ENCODE measurements around the gene ASCC1. TPM values are rescaled to one million over a fixed set of nuclear protein-coding genes. Genes with fewer than 3 reads are reported as not detected.

The ASCC1 gene
- total RNA-seq, 4 donors from 2014 or later = 24.4 to 42.4 (median 35.2) TPM

GRCh38 chr10:72087969-72088888 is 127.8 kb downstream of the ASCC1 start, which contains the start of gene SPOCK2:
TSS of gene SPOCK2 (minus strand) at chr10:72088551. CDS start at chr10:72088328, 223 bp downstream.
- Histone ChIP-seq H3K4me3 (peak within 1 kb of the TSS; percentile 8 to 55), H3K27me3 (peaks cover 49% of the 10 kb centered on the region), H3K9me3 (no peaks in the 10 kb centered on the region), H3K36me3 (peaks cover 0 to 20% of the 10 kb centered on the region in 2 donors), H3K4me1 (peaks cover 0 to 26% (median 13%) of the 10 kb centered on the region in 3 donors), H3K27ac (peak within 1 kb of the TSS in 2 of 4 donors; percentile 38 to 74)
- 7 to 20% methylated on average over 8 to 25 of the region's 65 CpGs for WGBS, 2 donors (ENCODE audit: low coverage in 1 of 2)
- TF ChIP-seq EP300 (IDR thresholded peaks at IDR 0.05) = no peak
- TF ChIP-seq POLR2A (IDR thresholded peaks at IDR 0.05) = no peak
- no peak for TF ChIP-seq POLR2AphosphoS5 (IDR thresholded peaks at IDR 0.05)
- no peak for TF ChIP-seq CTCF (IDR thresholded peaks at IDR 0.05)
- ATAC-seq = no peak

GRCh38 chr10:72087392-72087968 is 128.6 kb downstream of the ASCC1 start:
- H3K9me3 ChIP-seq = no peaks in the 10 kb centered on the region
- peak overlapping the region in 2 of 4 donors; percentile 38 to 74 for H3K27ac ChIP-seq
- TF ChIP-seq CTCF (IDR thresholded peaks at IDR 0.05) = no peak
- no peak for TF ChIP-seq POLR2AphosphoS5 (IDR thresholded peaks at IDR 0.05)
- TF ChIP-seq POLR2A (IDR thresholded peaks at IDR 0.05) = no peak
- no peak for TF ChIP-seq EP300 (IDR thresholded peaks at IDR 0.05)
- no CpG with 5 or more reads among the region's 50 CpGs for WGBS, 2 donors (ENCODE audit: low coverage in 1 of 2)
- peak overlapping the region; percentile 8 to 55 for H3K4me3 ChIP-seq
- H3K27me3 ChIP-seq = peaks cover 49% of the 10 kb centered on the region
- no peak for ATAC-seq
- peaks cover 0 to 26% (median 13%) of the 10 kb centered on the region in 3 donors for H3K4me1 ChIP-seq
- peaks cover 0 to 12% of the 10 kb centered on the region in 2 donors for H3K36me3 ChIP-seq

- H3K27me3 ChIP-seq = peaks cover 49% of the 10 kb centered on the region
- no peak for ATAC-seq
- 47 to 50% methylated on average over 3 to 19 of the region's 61 CpGs for WGBS, 2 donors (ENCODE audit: low coverage in 1 of 2)
Measured at GRCh38 chr10:72086466-72087391, 129.3 kb downstream of the ASCC1 start.

More at GRCh38 chr10:72086466-72087391, 129.3 kb downstream of the ASCC1 start:
- peaks cover 0 to 26% (median 13%) of the 10 kb centered on the region in 3 donors for H3K4me1 ChIP-seq
- no peaks in the 10 kb centered on the region for H3K9me3 ChIP-seq
- peak overlapping the region in 2 of 4 donors; percentile 38 to 74 for H3K27ac ChIP-seq
- H3K36me3 ChIP-seq = peaks cover 0 to 5% of the 10 kb centered on the region in 2 donors
- TF ChIP-seq CTCF (IDR thresholded peaks at IDR 0.05) (peak in 1 of 4 experiments; percentile 19), EP300 (IDR thresholded peaks at IDR 0.05) (no peak)
- peak overlapping the region; percentile 8 to 55 for H3K4me3 ChIP-seq

Measured in gastroesophageal sphincter (tissue), 4 donors.